ENCODE results near the gene FBXO42. TPM values are rescaled to one million over a fixed set of nuclear protein-coding genes. Genes with fewer than 3 reads are reported as not detected.

FBXO42 gene
- total and polyA plus RNA-seq, 2 of the 8 experiments (the other 6 are each of a cell fraction or from before 2014, with no cell fraction given) = 15.1 to 17.0 TPM

DNA sequence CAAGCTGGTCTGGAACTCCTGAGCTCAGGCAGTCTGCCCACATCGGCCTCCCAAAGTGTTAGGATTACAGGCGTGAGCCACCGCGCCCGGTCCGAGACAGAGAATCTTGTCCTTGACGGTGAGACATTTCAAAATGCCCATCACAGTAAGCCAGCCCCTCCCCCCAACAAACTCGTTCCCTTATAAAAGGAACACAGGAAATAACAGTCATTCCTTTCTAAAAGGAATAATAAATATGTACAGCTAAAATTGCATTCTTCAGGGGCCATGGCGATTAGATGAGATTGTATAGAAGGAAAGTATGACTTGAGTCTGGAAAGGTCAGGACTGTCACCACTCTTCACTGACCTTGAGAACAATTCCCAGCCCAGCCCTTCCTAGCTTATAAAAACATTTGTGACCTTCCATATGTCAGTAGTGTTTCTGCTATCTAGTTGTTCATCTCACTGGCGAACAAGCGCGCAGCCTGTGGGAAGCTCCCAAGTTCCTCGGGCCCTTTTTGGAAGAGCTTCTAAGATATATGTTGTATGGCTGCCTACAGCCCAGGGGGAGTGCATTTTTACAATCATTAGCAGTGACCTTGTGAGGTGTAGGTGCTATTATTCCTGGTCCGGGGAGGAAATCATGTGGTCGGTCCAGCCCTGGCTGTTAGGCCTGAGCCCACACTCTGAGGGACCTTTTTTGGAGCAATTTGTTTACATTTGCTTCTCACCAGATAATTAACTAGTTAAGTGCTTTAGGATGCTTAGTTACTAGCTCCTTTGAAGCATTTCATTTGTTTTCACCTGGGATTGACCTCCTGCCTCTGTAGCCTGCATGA is 23.5 kb upstream of the FBXO42 start (continued):
- TF ChIP-seq RFX5 (IDR thresholded peaks at IDR 0.05; ENCODE audit: borderline replicate concordance, low read depth, low read length) = no peak
- TF ChIP-seq KDM5A (IDR thresholded peaks at IDR 0.05; ENCODE audit: low read length) = no peak
- no peak for TF ChIP-seq SUZ12 (IDR thresholded peaks at IDR 0.05; ENCODE audit: low read length)
- TF ChIP-seq RAD21 (IDR thresholded peaks at IDR 0.05 in 1 of 2, conservative IDR thresholded peaks at IDR 0.05 in 1 of 2; ENCODE audit: low read depth in 2 of 2, low read length in 2 of 2) = no peak
- no peak for TF ChIP-seq CHD1 (IDR thresholded peaks at IDR 0.05; ENCODE audit: low read depth, low read length)
- TF ChIP-seq, protein P1, sequence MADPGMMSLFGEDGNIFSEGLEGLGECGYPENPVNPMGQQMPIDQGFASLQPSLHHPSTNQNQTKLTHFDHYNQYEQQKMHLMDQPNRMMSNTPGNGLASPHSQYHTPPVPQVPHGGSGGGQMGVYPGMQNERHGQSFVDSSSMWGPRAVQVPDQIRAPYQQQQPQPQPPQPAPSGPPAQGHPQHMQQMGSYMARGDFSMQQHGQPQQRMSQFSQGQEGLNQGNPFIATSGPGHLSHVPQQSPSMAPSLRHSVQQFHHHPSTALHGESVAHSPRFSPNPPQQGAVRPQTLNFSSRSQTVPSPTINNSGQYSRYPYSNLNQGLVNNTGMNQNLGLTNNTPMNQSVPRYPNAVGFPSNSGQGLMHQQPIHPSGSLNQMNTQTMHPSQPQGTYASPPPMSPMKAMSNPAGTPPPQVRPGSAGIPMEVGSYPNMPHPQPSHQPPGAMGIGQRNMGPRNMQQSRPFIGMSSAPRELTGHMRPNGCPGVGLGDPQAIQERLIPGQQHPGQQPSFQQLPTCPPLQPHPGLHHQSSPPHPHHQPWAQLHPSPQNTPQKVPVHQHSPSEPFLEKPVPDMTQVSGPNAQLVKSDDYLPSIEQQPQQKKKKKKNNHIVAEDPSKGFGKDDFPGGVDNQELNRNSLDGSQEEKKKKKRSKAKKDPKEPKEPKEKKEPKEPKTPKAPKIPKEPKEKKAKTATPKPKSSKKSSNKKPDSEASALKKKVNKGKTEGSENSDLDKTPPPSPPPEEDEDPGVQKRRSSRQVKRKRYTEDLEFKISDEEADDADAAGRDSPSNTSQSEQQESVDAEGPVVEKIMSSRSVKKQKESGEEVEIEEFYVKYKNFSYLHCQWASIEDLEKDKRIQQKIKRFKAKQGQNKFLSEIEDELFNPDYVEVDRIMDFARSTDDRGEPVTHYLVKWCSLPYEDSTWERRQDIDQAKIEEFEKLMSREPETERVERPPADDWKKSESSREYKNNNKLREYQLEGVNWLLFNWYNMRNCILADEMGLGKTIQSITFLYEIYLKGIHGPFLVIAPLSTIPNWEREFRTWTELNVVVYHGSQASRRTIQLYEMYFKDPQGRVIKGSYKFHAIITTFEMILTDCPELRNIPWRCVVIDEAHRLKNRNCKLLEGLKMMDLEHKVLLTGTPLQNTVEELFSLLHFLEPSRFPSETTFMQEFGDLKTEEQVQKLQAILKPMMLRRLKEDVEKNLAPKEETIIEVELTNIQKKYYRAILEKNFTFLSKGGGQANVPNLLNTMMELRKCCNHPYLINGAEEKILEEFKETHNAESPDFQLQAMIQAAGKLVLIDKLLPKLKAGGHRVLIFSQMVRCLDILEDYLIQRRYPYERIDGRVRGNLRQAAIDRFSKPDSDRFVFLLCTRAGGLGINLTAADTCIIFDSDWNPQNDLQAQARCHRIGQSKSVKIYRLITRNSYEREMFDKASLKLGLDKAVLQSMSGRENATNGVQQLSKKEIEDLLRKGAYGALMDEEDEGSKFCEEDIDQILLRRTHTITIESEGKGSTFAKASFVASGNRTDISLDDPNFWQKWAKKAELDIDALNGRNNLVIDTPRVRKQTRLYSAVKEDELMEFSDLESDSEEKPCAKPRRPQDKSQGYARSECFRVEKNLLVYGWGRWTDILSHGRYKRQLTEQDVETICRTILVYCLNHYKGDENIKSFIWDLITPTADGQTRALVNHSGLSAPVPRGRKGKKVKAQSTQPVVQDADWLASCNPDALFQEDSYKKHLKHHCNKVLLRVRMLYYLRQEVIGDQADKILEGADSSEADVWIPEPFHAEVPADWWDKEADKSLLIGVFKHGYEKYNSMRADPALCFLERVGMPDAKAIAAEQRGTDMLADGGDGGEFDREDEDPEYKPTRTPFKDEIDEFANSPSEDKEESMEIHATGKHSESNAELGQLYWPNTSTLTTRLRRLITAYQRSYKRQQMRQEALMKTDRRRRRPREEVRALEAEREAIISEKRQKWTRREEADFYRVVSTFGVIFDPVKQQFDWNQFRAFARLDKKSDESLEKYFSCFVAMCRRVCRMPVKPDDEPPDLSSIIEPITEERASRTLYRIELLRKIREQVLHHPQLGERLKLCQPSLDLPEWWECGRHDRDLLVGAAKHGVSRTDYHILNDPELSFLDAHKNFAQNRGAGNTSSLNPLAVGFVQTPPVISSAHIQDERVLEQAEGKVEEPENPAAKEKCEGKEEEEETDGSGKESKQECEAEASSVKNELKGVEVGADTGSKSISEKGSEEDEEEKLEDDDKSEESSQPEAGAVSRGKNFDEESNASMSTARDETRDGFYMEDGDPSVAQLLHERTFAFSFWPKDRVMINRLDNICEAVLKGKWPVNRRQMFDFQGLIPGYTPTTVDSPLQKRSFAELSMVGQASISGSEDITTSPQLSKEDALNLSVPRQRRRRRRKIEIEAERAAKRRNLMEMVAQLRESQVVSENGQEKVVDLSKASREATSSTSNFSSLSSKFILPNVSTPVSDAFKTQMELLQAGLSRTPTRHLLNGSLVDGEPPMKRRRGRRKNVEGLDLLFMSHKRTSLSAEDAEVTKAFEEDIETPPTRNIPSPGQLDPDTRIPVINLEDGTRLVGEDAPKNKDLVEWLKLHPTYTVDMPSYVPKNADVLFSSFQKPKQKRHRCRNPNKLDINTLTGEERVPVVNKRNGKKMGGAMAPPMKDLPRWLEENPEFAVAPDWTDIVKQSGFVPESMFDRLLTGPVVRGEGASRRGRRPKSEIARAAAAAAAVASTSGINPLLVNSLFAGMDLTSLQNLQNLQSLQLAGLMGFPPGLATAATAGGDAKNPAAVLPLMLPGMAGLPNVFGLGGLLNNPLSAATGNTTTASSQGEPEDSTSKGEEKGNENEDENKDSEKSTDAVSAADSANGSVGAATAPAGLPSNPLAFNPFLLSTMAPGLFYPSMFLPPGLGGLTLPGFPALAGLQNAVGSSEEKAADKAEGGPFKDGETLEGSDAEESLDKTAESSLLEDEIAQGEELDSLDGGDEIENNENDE (IDR thresholded peaks at IDR 0.05; ENCODE audit: insufficient replicate concordance, low read length) = no peak
- no peak for TF ChIP-seq SIRT6 (IDR thresholded peaks at IDR 0.05; ENCODE audit: low read length)
